Gastrocnemius medialis (tissue), 4 donors: ENCODE results near the gene GAREM1.

Source experiments
- POLR2A ChIP-seq, 2 donors: fragments of 450-650 bp; IDR thresholded peaks; one replicate each; pipeline ENCODE4 v1.6.1; 2017; ENCODE audit warnings: antibody characterized with exemption in 2 of 2, mild to moderate bottlenecking in 2 of 2, moderate library complexity in 2 of 2
- TF ChIP-seq, protein P1 (sequence below), 5 experiments: fragments of 450-650 bp in 3 of 5; fragments of 200-600 bp in 2 of 5; sonication (generic) in 2 of 5; IDR thresholded peaks in 4 of 5; conservative IDR thresholded peaks in 1 of 5; 1 replicate in 4 of 5; 2 replicates in 1 of 5; pipeline ENCODE4 v1.5.1; 2016 to 2019; ENCODE audit warnings: antibody characterized with exemption in 5 of 5, mild to moderate bottlenecking in 3 of 5, moderate library complexity in 3 of 5

DNA sequence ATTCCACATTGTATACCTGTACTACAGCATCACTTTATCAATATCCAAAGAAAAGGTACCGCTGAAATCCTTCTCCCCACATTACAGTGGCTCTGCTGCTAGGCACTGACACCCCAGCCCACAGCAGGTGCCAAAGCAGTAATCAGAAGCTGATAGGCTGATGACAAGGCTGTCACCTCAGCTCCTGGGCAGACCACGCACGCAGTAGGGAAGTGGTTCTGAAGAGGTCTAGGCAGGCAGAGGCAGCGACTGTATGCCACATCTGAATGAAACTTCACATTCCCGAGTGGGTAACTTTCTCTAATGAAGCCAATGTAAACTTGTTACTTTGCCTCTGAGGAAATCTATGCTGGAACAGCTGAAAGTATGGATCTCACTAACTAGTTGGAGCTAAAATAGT, 167.9 kb downstream of the GAREM1 start:
- TF ChIP-seq, protein P1, sequence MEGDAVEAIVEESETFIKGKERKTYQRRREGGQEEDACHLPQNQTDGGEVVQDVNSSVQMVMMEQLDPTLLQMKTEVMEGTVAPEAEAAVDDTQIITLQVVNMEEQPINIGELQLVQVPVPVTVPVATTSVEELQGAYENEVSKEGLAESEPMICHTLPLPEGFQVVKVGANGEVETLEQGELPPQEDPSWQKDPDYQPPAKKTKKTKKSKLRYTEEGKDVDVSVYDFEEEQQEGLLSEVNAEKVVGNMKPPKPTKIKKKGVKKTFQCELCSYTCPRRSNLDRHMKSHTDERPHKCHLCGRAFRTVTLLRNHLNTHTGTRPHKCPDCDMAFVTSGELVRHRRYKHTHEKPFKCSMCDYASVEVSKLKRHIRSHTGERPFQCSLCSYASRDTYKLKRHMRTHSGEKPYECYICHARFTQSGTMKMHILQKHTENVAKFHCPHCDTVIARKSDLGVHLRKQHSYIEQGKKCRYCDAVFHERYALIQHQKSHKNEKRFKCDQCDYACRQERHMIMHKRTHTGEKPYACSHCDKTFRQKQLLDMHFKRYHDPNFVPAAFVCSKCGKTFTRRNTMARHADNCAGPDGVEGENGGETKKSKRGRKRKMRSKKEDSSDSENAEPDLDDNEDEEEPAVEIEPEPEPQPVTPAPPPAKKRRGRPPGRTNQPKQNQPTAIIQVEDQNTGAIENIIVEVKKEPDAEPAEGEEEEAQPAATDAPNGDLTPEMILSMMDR (IDR thresholded peaks at IDR 0.05 in 4 of 5, conservative IDR thresholded peaks at IDR 0.05 in 1 of 5) = no peak
- no peak for TF ChIP-seq POLR2A (IDR thresholded peaks at IDR 0.05)
